Esophagus muscularis mucosa (tissue), 4 donors: Measurements from ENCODE around the gene ZNF239.

Source experiments
- EP300 ChIP-seq: sonication (generic); formaldehyde crosslinking; IDR thresholded peaks from one replicate; pipeline ENCODE4 v1.6.1; 2017; ENCODE audit warnings: antibody characterized with exemption
- POLR2A ChIP-seq: fragments of 450-650 bp; IDR thresholded peaks from one replicate; pipeline ENCODE4 v1.6.1; 2017; ENCODE audit warnings: antibody characterized with exemption, moderate library complexity, mild to moderate bottlenecking, low read depth
- POLR2AphosphoS5 ChIP-seq, 2 donors: sonication (generic); formaldehyde crosslinking; IDR thresholded peaks; one replicate each; pipeline ENCODE4 v1.6.1; 2017; ENCODE audit warnings: antibody characterized with exemption in 2 of 2
- TF ChIP-seq, protein P1 (sequence below), 3 experiments: fragments of 200-600 bp in 2 of 3; fragments of 450-650 bp in 1 of 3; sonication (generic) in 2 of 3; IDR thresholded peaks; one replicate each; pipeline ENCODE4 v1.5.1; 2017 to 2019; ENCODE audit warnings: antibody characterized with exemption in 3 of 3, mild to moderate bottlenecking in 2 of 3, moderate library complexity in 1 of 3

- TF ChIP-seq, protein P1, sequence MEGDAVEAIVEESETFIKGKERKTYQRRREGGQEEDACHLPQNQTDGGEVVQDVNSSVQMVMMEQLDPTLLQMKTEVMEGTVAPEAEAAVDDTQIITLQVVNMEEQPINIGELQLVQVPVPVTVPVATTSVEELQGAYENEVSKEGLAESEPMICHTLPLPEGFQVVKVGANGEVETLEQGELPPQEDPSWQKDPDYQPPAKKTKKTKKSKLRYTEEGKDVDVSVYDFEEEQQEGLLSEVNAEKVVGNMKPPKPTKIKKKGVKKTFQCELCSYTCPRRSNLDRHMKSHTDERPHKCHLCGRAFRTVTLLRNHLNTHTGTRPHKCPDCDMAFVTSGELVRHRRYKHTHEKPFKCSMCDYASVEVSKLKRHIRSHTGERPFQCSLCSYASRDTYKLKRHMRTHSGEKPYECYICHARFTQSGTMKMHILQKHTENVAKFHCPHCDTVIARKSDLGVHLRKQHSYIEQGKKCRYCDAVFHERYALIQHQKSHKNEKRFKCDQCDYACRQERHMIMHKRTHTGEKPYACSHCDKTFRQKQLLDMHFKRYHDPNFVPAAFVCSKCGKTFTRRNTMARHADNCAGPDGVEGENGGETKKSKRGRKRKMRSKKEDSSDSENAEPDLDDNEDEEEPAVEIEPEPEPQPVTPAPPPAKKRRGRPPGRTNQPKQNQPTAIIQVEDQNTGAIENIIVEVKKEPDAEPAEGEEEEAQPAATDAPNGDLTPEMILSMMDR (IDR thresholded peaks at IDR 0.05): no peak
- TF ChIP-seq EP300: no peak
- no peak for TF ChIP-seq POLR2AphosphoS5 (IDR thresholded peaks at IDR 0.05)
- no peak for TF ChIP-seq POLR2A
Observed at GRCh38 chr10:43623351-43623750, 48.9 kb upstream of the ZNF239 start.
